ENCODE results near the gene DIRAS1. TPM values are rescaled to one million over a fixed set of nuclear protein-coding genes. Genes with fewer than 3 reads are reported as not detected.

DIRAS1 gene, protein sequence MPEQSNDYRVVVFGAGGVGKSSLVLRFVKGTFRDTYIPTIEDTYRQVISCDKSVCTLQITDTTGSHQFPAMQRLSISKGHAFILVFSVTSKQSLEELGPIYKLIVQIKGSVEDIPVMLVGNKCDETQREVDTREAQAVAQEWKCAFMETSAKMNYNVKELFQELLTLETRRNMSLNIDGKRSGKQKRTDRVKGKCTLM
- 8.6 and 10.8 TPM in 2 replicates for total RNA-seq
- long read RNA-seq = 0 reads

DNA sequence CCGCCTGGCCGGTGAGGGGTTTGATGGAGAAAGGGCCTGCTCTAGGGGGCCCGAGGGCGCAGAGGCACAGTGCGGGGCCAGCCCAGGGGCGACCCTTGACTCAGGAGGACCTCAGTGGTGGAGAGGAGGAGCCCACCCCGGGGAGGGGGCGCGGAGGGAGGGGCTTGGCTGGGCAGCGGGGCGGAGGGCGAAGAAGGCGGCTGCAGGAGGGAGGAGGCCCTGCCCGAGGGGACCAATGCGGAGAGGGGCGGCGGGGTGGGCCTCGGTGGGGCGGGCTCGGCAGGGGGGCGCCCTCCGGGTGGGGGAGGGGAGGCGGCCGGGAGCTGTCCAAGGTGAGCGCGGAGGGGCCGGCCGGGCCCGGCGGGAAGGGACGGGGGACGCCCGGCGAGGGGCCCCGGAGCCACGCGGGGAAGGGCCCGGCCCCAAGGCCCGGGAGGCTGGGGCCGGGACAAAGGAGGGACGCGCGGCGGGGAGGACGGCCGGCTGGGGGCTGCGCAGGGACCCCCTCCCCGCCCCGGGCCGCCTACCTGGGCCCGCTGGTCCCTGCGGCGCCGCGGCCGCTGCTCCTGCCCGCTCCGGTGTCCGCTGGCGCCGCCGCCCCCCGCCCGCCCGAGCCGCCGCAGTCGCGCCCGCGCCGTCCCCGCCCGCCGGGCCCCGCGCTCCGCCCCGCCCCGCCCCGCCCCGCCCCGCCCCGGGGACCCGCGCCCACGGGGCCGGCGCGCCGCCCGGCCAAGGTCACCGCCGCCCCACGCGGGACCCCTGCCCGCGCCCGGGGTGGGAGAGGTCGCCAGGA lies at the start of gene DIRAS1:
Gene DIRAS1, minus strand, starts transcription at position 596 of the 793 bp plus-strand sequence. CDS start 3,566 bp downstream, outside the sequence.
- H3K36me3 Mint-ChIP-seq (ENCODE audit: insufficient read depth) = no peaks in the 10 kb centered on the region

DNA sequence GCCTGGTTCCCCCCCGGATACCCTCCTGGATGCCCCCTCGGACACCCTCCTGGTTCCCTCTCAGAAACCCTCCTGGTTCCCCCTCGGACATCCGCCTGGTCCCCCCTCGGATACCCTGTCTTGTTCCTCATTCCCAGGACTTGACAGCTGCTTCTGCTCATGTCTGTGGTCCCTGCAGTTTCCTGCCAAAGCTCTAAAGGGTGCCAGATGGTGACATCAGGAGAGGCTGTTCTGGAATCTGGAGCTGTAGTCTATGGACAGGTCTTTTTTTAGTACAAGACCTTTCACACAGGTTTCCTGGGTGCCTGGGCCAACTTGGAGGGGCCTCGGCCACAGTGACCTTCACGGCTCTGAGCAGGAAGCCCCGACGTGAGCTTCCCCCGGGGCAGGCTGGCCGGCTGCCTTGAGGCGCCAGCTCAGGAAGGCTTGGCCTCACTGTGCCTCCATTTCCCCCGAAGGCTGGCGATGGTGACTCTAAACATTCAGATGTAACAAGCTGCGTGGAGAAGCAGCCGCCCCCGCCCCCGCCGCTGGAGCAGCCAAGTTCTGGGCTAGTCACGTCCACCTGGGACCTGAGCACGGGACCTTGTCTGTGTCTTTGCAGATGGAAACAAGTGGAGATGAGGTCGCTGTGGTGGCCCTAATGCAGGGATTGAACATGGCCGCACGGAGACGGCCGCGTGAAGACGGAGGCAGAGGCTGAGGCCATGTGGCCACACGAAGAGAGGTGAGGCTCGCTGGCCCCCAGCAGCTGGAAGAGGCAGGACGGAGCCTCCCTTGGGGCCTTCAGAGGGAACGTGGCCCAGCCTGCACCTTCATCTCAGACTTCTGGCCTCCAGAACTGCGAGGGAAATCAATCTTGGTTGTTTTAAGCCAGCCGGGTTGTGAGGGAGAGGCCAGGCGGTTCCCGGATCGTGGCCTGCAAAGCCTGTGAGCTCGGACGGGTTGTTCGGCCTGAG lies 49.2 kb upstream of the DIRAS1 start:
- Mint-ChIP-seq H3K4me1 (ENCODE audit: low read depth) (no peaks in the 10 kb centered on the region), H3K4me3 (ENCODE audit: low read depth) (no peak overlapping the region), H3K9me3 (ENCODE audit: low read depth) (no peaks in the 10 kb centered on the region), H3K27me3 (no peaks in the 10 kb centered on the region), H3K36me3 (ENCODE audit: insufficient read depth) (peaks cover 4% of the 10 kb centered on the region), H3K27ac (no peak overlapping the region)
- TF ChIP-seq, protein P1, sequence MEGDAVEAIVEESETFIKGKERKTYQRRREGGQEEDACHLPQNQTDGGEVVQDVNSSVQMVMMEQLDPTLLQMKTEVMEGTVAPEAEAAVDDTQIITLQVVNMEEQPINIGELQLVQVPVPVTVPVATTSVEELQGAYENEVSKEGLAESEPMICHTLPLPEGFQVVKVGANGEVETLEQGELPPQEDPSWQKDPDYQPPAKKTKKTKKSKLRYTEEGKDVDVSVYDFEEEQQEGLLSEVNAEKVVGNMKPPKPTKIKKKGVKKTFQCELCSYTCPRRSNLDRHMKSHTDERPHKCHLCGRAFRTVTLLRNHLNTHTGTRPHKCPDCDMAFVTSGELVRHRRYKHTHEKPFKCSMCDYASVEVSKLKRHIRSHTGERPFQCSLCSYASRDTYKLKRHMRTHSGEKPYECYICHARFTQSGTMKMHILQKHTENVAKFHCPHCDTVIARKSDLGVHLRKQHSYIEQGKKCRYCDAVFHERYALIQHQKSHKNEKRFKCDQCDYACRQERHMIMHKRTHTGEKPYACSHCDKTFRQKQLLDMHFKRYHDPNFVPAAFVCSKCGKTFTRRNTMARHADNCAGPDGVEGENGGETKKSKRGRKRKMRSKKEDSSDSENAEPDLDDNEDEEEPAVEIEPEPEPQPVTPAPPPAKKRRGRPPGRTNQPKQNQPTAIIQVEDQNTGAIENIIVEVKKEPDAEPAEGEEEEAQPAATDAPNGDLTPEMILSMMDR (IDR thresholded peaks at IDR 0.05; ENCODE audit: unreplicated experiment) = no peak
- DNase-seq (ENCODE audit: low spot score, unreplicated experiment) = no peak

More for the DNA sequence above, at the start of gene DIRAS1:
- Mint-ChIP-seq H3K4me1 (ENCODE audit: low read depth) (no peaks in the 10 kb centered on the region), H3K27ac (peak within 1 kb of the TSS; percentile 24), H3K4me3 (ENCODE audit: low read depth) (peak within 1 kb of the TSS; percentile 70), H3K9me3 (ENCODE audit: low read depth) (peaks cover under 1% of the 10 kb centered on the region), H3K27me3 (peaks cover 5% of the 10 kb centered on the region)
- TF ChIP-seq, protein P1 (IDR thresholded peaks at IDR 0.05; ENCODE audit: unreplicated experiment) = no peak
- DNase-seq (ENCODE audit: low spot score, unreplicated experiment) = peak; percentile 41

DNA sequence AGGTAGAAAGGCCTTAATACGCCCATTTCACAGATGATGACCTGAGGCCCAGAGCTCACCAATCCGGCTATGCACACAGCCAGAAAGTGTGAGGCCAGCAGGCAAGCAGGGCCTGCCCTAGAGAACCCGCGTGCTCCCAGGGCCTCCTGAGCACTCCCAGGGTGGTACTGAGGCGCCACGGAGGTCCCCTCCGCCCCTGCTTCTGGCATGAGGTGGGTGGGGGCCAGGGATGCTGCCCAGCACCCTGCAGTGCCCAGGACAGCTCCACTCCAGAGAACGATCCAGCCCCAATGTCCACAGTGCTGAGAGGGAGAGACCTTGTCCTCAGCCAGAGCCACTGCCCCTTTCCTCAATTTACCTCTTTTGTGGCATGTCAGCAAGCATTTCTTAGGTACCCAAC lies 48.0 kb upstream of the DIRAS1 start:
- TF ChIP-seq, protein P1 (IDR thresholded peaks at IDR 0.05; ENCODE audit: unreplicated experiment) = no peak
- Mint-ChIP-seq H3K27me3 (no peaks in the 10 kb centered on the region), H3K4me3 (ENCODE audit: low read depth) (no peak overlapping the region), H3K27ac (no peak overlapping the region), H3K9me3 (ENCODE audit: low read depth) (no peaks in the 10 kb centered on the region), H3K36me3 (ENCODE audit: insufficient read depth) (peaks cover 2% of the 10 kb centered on the region), H3K4me1 (ENCODE audit: low read depth) (no peaks in the 10 kb centered on the region)
- DNase-seq (ENCODE audit: low spot score, unreplicated experiment) = no peak

DNA sequence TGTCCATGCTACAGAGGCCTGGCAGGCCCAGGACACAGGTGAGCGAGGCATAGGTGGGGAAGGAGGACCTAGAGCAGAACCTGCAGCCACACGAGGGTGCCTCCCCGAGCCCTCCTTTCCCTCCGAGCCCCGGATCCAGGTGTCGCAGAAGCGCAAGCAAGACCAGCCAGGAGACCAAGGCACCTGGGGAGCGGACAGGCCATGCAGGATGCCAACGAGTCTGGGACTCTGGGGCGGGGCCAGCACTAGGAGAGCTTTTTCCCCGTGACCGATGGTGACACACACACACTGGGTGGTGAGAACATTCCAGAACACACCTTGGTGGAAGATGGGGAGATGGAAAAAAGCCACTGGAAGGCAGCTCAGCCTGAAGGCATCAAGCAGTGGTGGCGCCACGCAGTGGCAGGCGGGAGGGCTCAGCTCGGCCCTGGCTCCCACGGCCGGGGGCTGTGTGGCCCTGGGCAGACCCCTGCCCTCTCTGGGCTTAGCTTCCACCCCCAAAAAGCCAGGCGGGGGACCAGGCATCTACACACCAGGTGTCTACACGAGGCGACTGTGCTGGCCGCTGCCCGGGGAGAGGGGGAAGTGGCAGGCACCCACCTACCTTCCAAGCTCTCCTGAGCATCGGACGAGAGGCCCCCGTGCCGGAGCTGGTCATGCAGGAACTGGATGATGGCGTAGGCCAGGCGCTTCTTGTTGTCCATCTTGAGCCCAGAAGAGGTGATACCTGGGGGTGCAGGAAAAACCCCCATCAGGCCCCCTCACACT lies 47.4 kb upstream of the DIRAS1 start:
- DNase-seq (ENCODE audit: low spot score, unreplicated experiment) = no peak
- Mint-ChIP-seq H3K9me3 (ENCODE audit: low read depth) (no peaks in the 10 kb centered on the region), H3K36me3 (ENCODE audit: insufficient read depth) (peaks cover 2% of the 10 kb centered on the region), H3K4me3 (ENCODE audit: low read depth) (no peak overlapping the region), H3K27me3 (no peaks in the 10 kb centered on the region), H3K27ac (no peak overlapping the region), H3K4me1 (ENCODE audit: low read depth) (no peaks in the 10 kb centered on the region)
- TF ChIP-seq, protein P1 (IDR thresholded peaks at IDR 0.05; ENCODE audit: unreplicated experiment) = no peak
